HG03060 (cell line): ENCODE results near the gene CCDC188.
"Not testable (repeated sequence)": the region's sequence is repeated elsewhere in the genome, so short reads cannot be mapped to it uniquely, and the experiment has no call there.

ENCODE experiments used
- ATAC-seq: cut with Tn5 transposase; IDR thresholded peaks from one replicate; pipeline ENCODE4 v1.9.1; 2021; ENCODE audit warnings: low read depth, moderate number of reproducible peaks; ENCODE audit not compliant: unreplicated experiment

CCDC188 gene

GRCh38 chr22:20172141-20172613 is 21.3 kb upstream of the CCDC188 start:
- ATAC-seq, result no peak

DNA sequence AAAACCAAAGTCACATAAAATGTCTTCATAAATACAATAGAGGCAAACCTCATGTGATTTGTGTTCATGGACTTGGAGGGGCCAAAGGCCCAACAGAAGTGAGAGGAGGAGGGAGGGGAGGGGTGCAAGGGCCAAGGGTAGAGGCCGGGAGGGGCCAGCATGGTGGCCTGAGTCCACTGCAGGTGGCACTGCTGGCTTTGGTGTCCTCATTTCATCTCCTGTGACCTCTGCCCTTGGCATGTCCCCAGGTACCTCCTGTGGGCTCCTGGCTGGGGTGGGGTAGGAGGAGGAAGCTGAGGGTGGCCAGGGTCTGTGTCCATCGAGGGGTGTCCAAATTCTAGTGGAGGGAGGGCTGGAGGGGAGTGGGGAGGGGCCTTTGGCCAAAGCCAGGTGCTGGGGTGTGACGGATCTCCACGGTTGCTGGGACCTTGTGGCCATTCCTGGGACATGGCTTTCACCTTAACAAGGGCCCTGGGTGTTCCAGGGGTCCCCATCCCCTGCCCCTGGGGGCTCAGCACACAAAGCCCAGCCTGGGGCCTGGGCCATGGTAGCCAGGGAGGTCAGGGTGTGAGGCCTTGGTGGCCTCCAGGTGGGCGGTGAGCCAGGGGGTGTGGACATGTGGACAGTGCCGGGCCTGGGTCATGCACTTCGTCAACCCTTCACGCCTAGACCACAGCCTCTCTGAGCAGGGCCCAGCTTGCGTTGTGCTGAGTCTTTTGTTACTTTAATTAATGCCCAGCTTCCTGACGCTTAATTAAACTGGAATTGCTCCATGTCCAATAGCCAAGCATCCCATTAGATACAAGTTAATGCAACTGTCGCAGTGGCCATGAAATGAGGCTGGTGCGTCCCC is 20.7 kb upstream of the CCDC188 start:
- ATAC-seq, result no peak

GRCh38 chr22:20170170-20170569 is 19.3 kb upstream of the CCDC188 start:
- ATAC-seq, result no peak

DNA sequence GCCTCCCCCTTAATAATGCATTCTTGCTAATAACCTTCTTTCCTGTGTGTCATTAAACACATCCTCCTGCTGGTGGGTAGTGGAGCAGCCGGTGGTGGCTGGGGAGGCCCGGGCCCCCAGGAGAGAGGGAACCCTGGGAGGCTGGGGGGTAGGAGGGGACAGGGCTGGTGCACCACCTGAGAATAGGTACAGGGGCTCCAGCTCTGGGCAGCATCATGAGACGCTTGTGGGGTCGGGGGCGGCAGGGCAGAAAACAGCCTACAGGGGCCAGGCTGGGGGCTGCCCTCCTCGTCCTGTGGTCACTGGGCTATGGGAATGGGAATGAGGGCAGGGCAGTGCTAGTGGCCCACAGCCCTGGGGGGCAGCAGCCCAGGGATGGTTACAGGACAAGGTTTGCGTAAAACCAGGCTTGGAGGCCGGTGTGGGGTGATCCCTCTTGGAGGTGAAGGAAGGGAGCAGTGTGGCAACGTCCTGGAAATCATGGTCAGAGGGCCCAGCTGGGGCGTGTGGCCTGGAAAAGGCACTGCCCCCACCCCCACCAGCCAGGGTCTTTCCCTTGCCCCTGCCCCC is 18.5 kb upstream of the CCDC188 start:
- no peak for ATAC-seq

GRCh38 chr22:20167643-20168322 is 16.9 kb upstream of the CCDC188 start:
- no peak for ATAC-seq

DNA sequence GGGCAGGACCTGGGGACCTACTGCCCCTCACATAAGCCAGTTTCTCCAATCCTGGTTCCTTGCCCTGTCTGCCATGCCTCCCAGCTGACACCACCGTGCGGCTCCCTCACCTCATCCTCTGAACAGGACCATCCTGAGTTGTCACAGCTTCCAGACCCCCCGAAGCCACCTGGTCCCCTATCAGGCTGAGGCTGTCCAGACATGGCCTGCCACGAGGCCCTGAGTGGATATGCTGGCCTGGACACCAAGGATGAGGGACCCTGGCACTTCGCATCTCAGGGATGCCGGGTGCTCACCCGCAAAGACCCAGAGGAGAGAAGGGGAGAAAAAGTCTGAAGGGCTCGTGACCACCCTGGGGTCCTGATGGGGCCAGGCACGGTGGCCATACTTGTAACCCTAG is 15.8 kb upstream of the CCDC188 start:
- no peak for ATAC-seq

- ATAC-seq, result no peak
Measured at GRCh38 chr22:20165913-20166312, 15.1 kb upstream of the CCDC188 start.

GRCh38 chr22:20165421-20165820 is 14.6 kb upstream of the CCDC188 start:
- ATAC-seq, result no peak

DNA sequence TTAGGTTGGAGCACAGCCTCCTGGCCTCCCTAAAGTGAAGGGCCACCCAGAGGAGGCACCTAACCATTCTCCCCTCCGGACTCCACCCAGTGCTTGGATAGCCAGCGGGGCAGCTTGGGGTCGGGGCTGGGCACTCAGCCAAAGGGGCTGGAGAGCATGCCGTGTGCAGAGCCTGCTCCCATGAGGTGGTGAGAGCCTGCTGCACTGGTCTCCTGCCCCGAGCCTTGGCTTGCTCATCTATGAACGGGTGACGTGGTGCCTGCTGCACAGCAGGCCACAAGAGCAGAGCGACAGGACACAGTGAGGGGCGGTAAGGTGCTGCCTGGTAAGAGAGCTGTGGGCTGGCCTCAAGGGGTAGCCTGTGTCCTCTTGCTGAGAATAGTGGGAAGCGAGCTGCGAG is 14.0 kb upstream of the CCDC188 start:
- ATAC-seq, result no peak

DNA sequence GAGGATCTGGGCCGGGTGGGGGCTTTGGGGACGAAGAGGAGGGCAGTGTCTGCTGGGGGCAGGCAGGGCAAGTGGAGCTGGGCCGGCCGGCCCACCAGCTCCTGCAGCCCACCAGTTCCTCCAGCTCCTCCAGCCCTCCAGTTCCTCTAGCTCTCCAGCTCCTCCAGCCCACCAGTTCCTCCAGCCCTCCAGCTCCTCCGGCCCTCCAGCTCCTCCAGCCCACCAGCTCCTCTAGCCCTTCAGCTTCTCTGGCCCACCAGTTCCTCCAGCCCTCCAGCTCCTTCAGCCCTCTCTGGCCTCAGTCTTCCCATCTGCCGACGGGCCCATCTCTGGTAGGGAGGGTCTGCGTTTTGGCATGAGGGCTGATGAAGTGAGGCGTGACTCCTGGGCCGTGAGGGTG is 9.2 kb upstream of the CCDC188 start:
- no peak for ATAC-seq

DNA sequence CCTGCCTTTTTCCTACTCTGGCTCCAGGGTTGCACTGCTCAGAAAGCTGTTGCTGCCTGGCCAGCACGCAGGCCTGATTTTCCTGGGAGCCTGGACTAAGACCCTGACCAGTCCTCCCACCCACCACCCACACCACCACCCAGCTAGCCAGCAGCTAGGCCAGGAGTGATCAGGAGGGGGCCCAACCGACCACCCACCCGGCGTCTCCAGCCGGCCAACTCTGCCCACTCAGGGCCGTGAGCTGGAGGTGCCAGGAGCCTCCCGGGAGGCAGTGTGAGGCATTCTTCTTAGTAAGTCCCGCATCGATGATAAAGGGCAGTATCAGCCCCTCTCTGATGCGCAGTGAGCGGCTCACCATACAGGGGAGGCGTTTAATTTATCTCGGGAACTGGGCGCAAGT is 8.7 kb upstream of the CCDC188 start:
- ATAC-seq, result not testable (repeated sequence)

GRCh38 chr22:20159076-20159475 is 8.2 kb upstream of the CCDC188 start:
- ATAC-seq, result no peak

DNA sequence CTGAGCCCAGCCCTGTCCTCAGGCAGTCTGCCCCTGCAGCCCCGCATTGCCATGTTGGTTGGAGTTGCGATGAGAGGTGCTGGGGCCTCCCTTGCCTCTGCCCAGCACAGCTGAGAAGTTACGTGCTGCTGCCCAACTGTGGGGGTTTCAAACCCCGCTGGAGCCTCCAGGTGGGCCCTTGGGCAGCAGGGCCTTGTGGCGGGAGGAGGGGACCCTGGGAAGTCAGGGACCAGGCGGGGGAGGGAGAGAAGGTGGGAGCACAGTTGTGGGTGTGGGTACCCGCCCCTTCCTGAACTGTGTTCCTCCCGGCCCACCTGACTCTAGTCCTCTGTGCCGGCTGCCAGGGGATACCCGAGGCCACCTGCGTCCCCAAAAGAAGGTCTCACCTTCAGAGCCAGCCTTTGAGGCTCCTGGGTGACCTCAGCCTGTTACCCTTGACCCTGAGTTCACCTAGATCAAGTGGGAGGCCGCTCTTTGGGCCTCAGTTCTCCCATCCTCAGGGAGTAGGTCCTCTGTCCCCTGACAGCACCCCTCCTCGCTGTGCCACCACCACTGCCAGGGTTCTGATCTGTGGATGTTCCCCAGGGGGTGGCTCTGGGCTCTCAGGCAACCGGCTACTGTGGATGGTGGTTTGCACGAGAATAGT is 7.7 kb upstream of the CCDC188 start:
- ATAC-seq, result no peak

DNA sequence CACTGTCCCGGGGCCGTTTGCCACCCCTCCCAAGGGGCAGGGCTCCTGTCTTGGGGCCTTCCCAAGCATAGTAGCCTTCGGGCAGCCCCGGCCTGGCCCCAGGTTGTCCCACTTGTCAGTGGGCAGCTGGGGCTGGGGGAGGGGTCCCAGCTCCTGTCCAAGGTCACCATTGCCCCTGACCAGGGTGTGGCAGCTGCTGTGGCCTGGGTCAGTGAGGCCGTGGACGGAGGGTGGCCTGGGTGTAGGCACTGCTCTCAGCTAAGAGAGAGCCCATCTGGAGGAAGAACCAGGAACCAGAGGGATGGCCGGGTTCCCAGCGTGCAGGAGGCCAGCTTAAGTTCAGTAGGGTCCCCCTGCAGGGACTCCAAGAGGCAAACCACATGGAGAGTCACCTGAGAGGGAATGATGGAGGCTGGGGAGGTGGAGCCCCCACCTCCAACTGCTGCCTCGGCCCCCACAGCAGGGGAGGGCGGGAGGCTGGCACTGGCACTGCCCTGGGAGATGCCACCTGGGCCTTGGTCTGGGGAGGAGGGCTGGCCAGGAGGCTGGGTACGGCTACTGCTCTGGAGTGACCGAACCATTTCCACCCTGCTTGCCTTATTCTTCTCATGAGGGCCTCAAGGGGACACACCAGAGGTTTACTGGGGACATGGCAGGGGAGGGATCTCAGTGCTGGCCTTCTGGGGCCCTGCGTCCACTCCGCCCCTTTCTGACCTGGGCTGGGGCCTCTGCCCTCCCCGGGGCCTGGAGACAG is 6.8 kb upstream of the CCDC188 start:
- ATAC-seq, result no peak

GRCh38 chr22:20156611-20157429 is 6.0 kb upstream of the CCDC188 start:
- no peak for ATAC-seq

GRCh38 chr22:20156042-20156389 is 5.2 kb upstream of the CCDC188 start:
- no peak for ATAC-seq

DNA sequence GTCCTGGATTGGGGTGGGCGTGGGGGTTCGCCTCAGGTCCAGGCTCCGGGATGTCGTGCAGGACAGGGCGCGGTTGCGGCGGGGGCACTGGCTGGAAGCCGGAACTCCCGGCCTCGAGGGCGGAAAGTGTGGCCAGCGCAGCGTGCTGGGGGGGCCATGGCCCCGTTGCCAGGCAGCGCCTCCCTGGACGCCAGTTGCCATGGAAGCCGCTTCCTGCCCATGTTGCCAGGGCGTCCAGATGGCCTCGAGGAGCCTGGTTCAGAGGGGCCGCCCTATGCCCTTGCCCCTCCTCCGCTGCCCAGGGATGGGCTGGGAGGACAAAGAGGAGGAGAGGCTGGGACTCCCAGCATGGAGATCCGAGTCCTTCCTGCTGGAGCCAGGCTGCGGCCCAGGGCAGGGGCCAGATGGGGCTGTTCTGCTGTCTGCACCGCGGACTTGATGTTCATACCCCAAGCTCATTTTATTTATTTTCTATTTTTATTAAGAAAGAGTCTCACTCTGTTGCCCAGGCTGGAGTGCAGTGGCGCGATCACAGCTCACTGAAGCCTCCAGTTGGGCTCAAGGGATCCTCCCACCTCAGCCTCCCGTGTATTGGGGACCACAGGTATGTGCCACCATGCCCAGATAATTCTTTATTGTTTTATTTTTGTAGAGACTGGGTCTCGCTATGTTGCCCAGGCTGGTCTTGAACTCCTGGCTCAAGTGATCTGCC is 4.6 kb upstream of the CCDC188 start:
- no peak for ATAC-seq

DNA sequence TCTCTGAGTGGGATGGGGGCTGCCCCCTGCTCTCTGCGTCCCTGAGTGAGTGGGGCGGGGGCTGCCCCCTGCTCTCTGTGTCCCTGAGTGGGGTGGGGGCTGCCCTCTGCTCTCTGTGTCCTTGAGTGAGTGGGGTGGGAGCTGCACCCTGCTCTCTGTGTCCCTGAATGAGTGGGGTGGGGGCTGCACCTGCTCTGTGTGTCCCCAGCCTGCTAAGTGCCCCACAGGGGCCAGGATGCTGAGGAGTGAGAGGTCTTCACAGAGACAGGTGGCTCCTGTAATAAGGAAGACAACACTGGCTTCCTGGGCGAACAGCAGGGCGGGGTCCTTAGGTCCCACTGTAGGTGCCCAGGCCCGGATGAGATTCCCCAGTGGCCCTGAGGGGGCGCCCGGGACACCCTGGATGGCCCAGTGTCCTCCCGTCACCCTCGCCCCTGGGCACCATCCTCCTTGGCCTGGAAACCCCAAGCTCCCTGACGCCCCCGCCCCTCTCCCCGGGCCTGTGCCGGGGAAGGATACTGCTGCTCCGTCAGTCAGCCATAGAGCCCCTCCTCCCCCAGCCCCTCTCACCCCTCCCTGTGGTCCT is 3.8 kb upstream of the CCDC188 start:
- ATAC-seq, result no peak

DNA sequence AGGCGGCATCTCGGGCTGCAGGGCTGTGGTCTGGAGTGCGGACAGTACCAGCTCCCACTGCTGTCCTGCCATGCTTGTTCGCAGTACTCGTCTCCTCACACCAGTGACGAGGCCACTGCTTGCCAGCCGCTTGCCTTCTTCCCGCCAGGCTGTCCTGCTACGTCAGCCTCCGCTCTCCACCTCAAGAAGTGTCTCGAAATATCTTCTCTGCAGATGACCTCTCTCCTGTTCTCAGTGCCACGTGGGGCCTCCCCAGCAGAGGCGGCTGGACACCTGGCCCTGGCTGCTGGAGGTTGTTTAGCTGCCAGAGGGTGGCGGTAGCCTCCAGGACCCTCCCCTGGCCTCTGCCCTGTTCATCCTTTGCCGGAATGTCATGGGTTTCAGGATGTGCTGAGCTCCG is 3.1 kb upstream of the CCDC188 start:
- no peak for ATAC-seq
